Measurements from ENCODE around the gene SYNE2.
"Not testable (repeated sequence)": the region's sequence is repeated elsewhere in the genome, so short reads cannot be mapped to it uniquely, and the experiment has no call there.

Gene SYNE2

DNA sequence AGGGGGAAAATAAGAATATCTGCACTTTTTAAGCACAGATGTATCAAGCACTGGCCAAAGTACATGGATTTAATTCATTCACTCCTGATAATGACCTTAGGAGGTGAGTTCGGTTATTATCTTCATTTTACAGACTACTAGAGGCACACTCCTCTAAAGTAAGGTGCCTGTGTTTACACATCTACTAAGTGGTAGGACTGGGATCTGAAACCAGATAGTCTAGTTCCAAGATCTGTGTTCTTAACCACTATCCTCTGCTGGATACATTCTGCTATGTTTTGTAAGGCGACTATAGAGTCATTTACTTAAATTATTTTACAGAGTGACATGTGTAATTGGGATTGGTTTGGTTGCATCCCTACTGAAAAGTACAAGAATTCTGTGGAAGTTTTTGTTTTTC, 266.1 kb downstream of the SYNE2 start:
- DNase-seq (ENCODE audit: low read depth in 1 of 2, low spot score in 1 of 2) = no peak

DNA sequence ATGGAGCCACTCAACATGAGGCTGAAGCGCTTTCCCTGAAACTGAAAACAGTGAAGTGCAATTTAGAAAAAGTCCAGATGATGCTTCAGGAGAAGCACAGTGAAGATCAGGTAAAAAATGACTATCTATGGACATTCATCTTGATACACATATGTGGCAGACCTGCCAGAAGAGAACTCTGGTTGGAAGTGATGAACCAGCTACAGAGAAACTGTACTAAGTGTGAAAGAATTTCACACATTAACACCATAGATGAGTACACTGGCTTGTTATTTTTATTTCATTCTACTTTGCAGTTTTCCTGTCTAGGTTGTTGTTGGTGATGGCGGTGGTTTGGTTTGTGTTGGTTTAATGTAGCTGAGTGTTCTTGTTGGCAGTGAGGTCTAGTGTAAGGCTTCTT, 266.7 kb downstream of the SYNE2 start:
- DNase-seq (ENCODE audit: low read depth in 1 of 2, low spot score in 1 of 2) = no peak

DNA sequence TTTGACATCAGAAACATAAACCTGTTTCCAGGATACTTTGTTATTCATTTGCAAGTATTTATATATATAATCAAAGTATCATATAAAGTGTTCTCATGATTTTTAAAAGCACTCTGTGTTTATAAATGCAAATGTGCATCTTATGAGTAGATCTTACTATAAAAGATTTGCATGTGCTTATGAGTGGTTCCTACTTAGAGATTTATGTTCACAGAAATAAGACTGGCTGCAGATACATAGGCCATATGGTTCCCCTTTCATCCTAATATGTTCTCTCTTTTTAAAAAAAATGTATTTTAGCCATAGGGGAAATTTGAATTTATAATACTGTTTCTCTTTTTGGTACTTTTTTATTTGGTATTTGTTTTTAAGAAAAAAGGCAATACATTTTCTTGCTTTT, 267.2 kb downstream of the SYNE2 start:
- no peak for DNase-seq (ENCODE audit: low read depth in 1 of 2, low spot score in 1 of 2)

DNA sequence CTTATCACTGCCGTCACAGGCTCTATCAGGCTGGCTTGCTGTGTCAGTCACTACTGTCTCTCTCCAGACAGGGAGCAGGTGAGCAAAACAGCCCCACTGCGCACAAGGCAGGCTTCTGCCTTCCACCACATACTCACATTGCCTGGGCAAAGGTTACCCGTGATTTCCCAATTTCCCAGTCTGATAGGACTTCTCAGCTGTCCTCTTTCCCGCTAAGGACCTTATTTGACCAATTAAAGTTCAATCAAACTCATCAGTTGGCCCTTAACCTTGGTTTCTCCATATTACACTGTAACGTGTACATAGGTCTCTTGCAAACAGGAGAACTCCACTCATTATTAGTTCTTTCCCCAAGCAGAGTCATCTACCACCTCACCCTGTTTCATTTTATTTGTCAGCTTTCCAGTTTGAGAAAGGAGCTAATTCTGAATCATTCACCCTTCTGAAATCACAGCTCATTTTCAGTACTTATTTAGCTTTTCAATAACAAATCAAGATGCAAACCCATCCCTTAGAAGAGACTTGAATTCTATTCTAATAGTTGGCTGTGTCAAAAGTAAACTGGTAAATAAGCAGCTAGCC, 270.5 kb downstream of the SYNE2 start:
- no peak for DNase-seq (ENCODE audit: low read depth in 1 of 2, low spot score in 1 of 2)

DNA sequence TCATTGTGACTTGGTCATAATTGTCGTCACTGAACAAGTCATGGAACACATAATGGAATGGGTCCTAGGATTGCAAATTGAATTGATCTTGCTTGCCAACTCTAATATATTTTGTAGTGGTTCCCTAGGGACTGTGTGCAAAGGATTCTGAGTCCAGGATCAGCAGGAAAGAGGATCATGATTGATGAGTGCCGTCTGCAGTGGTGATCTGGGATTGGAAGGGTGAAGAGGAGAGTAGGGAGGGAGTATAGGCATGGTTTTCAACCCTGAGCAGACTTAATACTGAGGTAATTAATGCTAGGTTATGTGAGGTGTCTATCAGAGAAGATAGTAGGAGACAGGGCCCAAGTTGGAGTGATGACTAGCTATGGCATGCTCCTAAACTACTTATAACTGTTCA, 272.5 kb downstream of the SYNE2 start:
- no peak for DNase-seq (ENCODE audit: low read depth in 1 of 2, low spot score in 1 of 2)

DNA sequence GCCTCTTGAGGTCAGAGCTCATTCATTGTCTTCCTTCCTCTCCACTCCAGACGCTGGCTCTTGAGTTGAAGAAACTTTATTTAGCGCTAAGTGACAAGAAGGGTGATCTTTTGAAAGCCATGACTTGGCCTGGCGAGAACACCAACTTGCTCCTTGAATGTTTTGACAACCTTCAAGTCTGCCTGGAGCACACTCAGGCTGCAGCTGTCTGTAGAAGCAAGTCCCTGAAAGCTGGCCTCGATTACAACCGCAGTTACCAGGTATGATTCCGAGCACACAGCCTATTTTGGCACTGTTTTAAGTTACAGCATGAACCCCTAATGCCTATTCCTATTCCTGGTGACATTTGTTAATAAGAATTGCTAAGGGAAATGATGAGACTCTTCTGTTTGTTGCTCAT, 273.7 kb downstream of the SYNE2 start:
- no peak for DNase-seq (ENCODE audit: low read depth in 1 of 2, low spot score in 1 of 2)

DNA sequence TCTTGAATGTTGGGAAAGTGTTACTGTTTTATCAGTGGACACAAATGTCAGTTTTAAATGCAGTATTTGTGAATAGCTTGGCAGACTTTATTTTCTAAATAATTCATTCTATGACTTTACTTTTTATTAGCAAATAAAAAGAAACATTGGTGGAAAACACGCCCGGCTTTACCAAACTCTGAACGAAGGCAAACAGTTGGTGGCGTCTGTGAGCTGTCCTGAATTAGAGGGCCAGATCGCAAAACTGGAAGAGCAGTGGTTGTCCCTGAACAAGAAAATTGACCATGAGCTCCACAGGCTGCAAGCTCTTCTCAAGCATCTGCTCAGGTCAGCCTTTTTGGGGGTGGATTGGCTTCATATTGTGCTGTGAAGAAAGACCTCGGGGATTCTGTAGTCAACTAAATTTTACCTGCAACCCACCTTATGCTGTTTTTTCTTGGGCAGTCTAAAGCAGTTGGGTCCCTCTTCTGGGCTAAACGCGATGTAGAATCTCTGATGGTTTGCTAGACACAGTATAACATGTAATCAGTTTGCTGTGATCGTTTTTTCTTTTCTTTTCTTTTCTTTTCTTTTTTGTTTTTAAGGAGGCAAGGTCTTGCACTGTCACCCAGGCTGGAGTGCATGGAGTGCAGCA, 285.0 kb downstream of the SYNE2 start:
- no peak for DNase-seq (ENCODE audit: low read depth in 1 of 2, low spot score in 1 of 2)

GRCh38 chr14:64147126-64147790, 294.5 kb downstream of the SYNE2 start:
- DNase-seq (ENCODE audit: low read depth in 1 of 2, low spot score in 1 of 2) = no peak

DNA sequence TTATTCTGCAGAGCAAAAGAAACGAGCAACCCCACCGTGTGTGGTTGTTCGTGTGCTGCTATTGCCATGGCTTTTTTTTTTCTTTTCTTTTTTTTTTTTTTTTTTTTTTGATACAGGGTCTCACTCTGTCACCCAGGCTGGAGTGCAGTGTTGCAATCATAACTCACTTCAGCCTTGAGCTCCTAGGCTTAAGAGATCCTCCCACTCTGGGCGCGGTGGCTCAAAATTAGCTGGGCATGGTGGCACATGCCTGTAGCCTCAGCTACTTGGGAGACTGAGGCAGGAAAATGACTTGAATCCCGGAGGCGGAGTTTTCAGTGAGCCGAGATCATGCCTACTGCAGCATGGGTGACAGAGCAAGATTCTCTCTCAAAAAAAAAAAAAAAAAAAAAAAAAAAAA, 297.1 kb downstream of the SYNE2 start:
- no peak for DNase-seq (ENCODE audit: low read depth in 1 of 2, low spot score in 1 of 2)

GRCh38 chr14:64158608-64159007, 305.8 kb downstream of the SYNE2 start:
- no peak for DNase-seq (ENCODE audit: low read depth in 1 of 2, low spot score in 1 of 2)

- DNase-seq (ENCODE audit: low read depth in 1 of 2, low spot score in 1 of 2) = no peak
These were observed 306.8 kb downstream of the SYNE2 start for GRCh38 chr14:64159588-64159987.

DNA sequence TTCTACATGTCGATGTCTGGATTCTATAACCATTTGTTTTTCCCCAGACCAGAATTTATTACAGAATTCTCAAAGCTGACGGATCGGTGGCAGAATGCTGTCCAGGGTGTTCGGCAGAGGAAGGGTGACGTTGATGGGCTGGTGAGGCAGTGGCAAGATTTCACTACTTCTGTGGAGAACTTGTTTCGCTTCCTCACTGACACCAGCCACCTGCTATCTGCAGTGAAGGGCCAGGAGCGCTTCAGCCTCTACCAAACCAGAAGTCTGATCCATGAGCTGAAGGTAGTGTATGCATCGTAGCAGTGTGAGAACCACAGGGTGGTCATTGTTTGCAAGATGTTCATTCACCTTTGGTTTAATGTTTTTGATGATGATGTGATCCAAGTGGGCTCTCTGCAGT, 317.4 kb downstream of the SYNE2 start:
- no peak for DNase-seq (ENCODE audit: low read depth in 1 of 2, low spot score in 1 of 2)

GRCh38 chr14:64174922-64175782, 322.3 kb downstream of the SYNE2 start:
- DNase-seq (ENCODE audit: low read depth in 1 of 2, low spot score in 1 of 2) = no peak

GRCh38 chr14:64176330-64176729, 323.5 kb downstream of the SYNE2 start:
- no peak for DNase-seq (ENCODE audit: low read depth in 1 of 2, low spot score in 1 of 2)

DNA sequence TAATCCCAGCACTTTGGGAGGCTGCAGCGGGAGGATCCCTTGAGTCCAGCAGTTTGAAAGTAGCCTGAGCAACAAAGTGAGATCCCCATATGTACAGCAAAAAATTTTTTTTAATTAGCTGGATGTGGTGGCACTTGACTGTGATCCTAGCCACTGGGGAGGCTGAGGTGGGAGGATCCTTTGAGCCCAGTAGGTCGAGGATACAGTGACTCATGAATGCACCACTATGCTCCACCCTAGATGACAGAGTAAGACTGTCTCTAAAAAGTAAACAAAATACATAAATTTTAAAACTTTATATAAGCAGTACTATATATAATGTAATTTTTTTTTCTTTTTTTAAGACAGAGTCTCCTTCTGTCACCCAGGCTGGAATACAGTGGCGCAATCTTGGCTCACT, 326.0 kb downstream of the SYNE2 start:
- no peak for DNase-seq (ENCODE audit: low read depth in 1 of 2, low spot score in 1 of 2)

- DNase-seq (ENCODE audit: low read depth in 1 of 2, low spot score in 1 of 2) = not testable (repeated sequence)
These were observed 330.1 kb downstream of the SYNE2 start for GRCh38 chr14:64182908-64183307.

DNA sequence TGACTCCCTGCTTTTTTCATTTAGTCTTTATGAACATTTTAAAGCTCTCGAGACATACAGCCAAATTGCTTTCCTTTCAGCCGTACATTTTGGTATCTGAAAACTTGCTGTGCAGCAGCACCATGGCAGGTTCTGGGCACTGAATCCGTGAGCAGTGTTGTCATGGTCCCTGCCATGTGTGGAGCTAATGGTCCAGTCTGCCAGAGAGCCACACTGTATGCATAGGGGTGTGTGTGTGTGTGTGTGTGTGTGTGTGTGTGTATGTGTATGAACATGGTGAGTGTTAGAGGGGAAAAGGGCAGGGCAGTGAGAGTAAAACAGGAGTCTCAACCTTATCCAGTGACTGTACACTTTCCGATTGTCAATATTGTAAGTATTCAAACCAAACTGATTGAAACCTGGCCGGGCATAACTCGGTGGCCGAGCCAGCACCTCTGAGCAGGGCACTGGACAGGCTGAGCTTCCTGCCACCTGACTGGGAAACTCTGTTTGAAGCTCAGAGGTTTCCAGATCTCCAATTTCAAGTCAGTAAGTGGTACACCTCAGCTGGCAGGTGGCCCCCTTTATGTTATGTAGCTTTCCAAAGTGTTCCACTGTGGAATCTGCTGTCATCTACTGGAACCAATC, 331.4 kb downstream of the SYNE2 start:
- no peak for DNase-seq (ENCODE audit: low read depth in 1 of 2, low spot score in 1 of 2)

DNA sequence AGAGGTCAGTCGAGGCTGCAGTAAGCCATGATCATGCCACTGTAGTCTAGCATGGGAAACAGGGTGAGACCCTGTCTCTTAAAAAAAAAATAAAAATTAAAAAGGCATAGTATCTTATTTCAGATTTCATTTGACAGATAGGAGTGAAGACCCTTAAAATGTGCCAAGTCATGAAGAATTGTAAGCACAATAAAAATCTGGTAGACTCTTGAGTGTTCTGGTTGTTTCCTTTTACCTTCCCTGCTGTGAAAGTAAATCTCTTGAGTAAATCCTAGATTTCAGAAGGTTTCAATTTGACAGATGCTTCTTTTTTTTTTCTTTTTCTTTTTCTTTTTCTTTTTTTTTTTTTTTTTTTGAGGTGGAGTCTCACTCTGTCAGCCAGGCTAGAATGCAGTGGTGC, 332.4 kb downstream of the SYNE2 start:
- DNase-seq (ENCODE audit: low read depth in 1 of 2, low spot score in 1 of 2) = no peak

DNA sequence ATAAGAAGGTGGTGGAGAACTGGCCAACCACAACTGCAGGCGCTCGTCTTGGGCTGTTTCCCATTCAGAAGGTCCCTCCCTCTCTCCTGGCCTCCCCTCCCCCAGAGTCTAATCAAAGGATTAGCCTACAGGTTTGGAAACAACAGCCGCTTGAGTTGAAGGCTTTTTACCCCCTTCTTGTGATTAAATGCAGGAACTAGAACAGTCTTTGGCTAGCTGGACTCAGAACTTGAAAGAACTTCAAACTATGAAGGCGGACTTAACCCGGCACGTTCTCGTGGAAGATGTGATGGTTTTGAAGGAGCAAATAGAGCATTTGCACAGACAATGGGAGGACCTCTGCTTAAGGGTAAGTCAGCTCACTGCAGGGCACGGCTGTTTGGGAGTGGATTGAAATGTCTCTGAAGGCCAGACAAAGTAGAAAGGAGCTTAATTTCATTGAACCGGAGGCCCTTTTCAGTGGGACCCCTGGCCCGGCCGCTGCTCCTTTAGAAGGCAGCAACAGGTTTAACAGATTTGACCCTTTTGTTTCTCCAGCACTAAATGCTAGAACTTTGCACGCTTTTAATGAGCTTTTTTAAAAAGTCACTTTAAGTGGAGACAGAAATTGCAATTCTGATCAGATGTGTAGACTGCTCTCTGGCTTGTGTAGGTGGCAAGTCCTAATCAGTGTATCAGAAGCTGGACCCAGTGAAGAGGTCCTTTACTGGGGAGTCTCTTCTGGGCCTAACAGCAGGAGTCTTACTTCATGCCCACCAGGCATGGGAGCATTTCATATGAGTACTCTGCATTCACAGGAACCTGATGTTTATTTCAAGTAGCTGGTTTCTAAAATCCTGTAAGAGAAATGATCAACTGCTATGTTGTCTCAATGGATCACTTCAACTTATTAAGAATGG, 333.7 kb downstream of the SYNE2 start:
- DNase-seq (ENCODE audit: low read depth in 1 of 2, low spot score in 1 of 2) = no peak

DNA sequence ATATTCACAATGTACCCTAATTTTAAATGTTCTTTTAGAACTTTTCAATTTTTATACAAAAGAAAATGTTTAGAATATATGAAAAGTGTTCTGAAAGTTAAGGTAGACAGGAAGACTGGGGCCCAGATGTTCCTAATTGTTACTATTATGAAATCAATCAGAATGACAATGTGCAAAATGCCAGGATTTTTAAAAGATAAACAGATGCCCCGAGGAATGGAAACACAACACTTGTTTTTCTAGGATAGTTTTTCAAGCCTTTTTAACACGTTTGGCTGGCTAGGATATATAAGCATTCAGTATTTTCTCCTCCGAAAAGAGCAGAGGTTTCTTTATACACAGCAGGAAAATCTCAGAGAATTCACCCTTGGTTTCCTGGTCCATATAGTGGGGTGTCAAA, 334.5 kb downstream of the SYNE2 start:
- DNase-seq (ENCODE audit: low read depth in 1 of 2, low spot score in 1 of 2) = no peak

All from stimulated activated CD4-positive, alpha-beta T cell treated with anti-CD3 and anti-CD28 coated beads, Interleukin-15, amount 100 ng/mL, for 1 hour (primary cell).